Measurements from ENCODE around the gene SH3RF3.

SH3RF3 gene

GRCh38 chr2:109294523-109294922 lies 165.5 kb downstream of the SH3RF3 start:
- no peak for DNase-seq

GRCh38 chr2:109295070-109295780 lies 166.2 kb downstream of the SH3RF3 start:
- no peak for DNase-seq

GRCh38 chr2:109295781-109296117 lies 166.7 kb downstream of the SH3RF3 start:
- no peak for DNase-seq

GRCh38 chr2:109297566-109298490 lies 168.8 kb downstream of the SH3RF3 start:
- DNase-seq, result no peak

GRCh38 chr2:109298851-109299250 lies 169.8 kb downstream of the SH3RF3 start:
- no peak for DNase-seq

GRCh38 chr2:109299536-109299935 lies 170.5 kb downstream of the SH3RF3 start:
- DNase-seq, result no peak

GRCh38 chr2:109300582-109300981 lies 171.6 kb downstream of the SH3RF3 start:
- no peak for DNase-seq

- DNase-seq, result no peak
Measured at GRCh38 chr2:109301746-109302145, 172.7 kb downstream of the SH3RF3 start.

- no peak for DNase-seq
Measured at GRCh38 chr2:109302319-109302718, 173.3 kb downstream of the SH3RF3 start.

- DNase-seq, result no peak
Measured at GRCh38 chr2:109304242-109304641, 175.2 kb downstream of the SH3RF3 start.

- no peak for DNase-seq
Measured at GRCh38 chr2:109304731-109305470, 175.9 kb downstream of the SH3RF3 start.

GRCh38 chr2:109305490-109306167 lies 176.6 kb downstream of the SH3RF3 start:
- no peak for DNase-seq

GRCh38 chr2:109306190-109306589 lies 177.2 kb downstream of the SH3RF3 start:
- no peak for DNase-seq

GRCh38 chr2:109311771-109312170 lies 182.8 kb downstream of the SH3RF3 start:
- DNase-seq, result no peak

GRCh38 chr2:109312902-109313301 lies 183.9 kb downstream of the SH3RF3 start:
- no peak for DNase-seq

GRCh38 chr2:109313343-109313742 lies 184.3 kb downstream of the SH3RF3 start:
- DNase-seq, result no peak

GRCh38 chr2:109316091-109316490 lies 187.1 kb downstream of the SH3RF3 start:
- DNase-seq, result no peak

GRCh38 chr2:109317471-109318095 lies 188.6 kb downstream of the SH3RF3 start:
- DNase-seq, result no peak

- no peak for DNase-seq
Measured at GRCh38 chr2:109318150-109318948, 189.3 kb downstream of the SH3RF3 start.

- DNase-seq, result no peak
Measured at GRCh38 chr2:109318949-109319342, 189.9 kb downstream of the SH3RF3 start.

GRCh38 chr2:109320195-109320922 lies 191.4 kb downstream of the SH3RF3 start:
- no peak for DNase-seq

Data from activated CD4-positive, alpha-beta T cell treated with anti-CD3 and anti-CD28 coated beads for 4 hours (primary cell).